Lower leg skin (tissue), 4 donors: ENCODE data around the gene RELL1. TPM values are rescaled to one million over a fixed set of nuclear protein-coding genes. Genes with fewer than 3 reads are reported as not detected.
A peak's percentile ranks its signal among the peaks of the same experiment; 100 is the strongest.

Source experiments
- DNase-seq, 2 donors: peaks; one replicate each; pipeline ENCODE4 v3.0.0-alpha.2; 2019; ENCODE audit warnings: low spot score in 2 of 2
- H3K4me3 ChIP-seq: fragments of 200-600 bp; sonication (generic); 2 replicates; pipeline ENCODE4 v1.5.1; 2017; ENCODE audit warnings: mild to moderate bottlenecking, low read depth; ENCODE audit not compliant: poor library complexity, severe bottlenecking
- POLR2A ChIP-seq, 2 donors: fragments of 450-650 bp; IDR thresholded peaks; one replicate each; pipeline ENCODE4 v1.6.1; 2016 to 2017; ENCODE audit warnings: antibody characterized with exemption in 2 of 2, mild to moderate bottlenecking in 1 of 2, moderate library complexity in 1 of 2
- WGBS, 2 donors: methylation state at CpG; one replicate each; pipeline ENCODE4 v1.1.5; 2018; 5-methylcytosine and 5-hydroxymethylcytosine counted together
- intact Hi-C: fragments of 100-400 bp; cut with DNase I; formaldehyde crosslinking; loops from one replicate; pipeline ENCODE4 v1.15.0; 2023; ENCODE audit warnings: low total_unique reads
- total RNA-seq, 4 donors: library from RNA; depleted of rRNA; stranded (reverse); fragments of >200 nt; gene quantifications; one replicate each; pipeline ENCODE4 v1.1.0, GENCODE V29; 2016
- TF ChIP-seq, protein P1 (sequence below), 3 donors: fragments of 450-650 bp; IDR thresholded peaks; one replicate each; pipeline ENCODE4 v1.5.1; 2016; ENCODE audit warnings: antibody characterized with exemption in 3 of 3, mild to moderate bottlenecking in 3 of 3, moderate library complexity in 2 of 3

RELL1 gene, protein sequence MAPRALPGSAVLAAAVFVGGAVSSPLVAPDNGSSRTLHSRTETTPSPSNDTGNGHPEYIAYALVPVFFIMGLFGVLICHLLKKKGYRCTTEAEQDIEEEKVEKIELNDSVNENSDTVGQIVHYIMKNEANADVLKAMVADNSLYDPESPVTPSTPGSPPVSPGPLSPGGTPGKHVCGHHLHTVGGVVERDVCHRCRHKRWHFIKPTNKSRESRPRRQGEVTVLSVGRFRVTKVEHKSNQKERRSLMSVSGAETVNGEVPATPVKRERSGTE
- total RNA-seq, result 10 to 100 TPM; 66.5 to 78.6 (median 73.7) TPM

DNA sequence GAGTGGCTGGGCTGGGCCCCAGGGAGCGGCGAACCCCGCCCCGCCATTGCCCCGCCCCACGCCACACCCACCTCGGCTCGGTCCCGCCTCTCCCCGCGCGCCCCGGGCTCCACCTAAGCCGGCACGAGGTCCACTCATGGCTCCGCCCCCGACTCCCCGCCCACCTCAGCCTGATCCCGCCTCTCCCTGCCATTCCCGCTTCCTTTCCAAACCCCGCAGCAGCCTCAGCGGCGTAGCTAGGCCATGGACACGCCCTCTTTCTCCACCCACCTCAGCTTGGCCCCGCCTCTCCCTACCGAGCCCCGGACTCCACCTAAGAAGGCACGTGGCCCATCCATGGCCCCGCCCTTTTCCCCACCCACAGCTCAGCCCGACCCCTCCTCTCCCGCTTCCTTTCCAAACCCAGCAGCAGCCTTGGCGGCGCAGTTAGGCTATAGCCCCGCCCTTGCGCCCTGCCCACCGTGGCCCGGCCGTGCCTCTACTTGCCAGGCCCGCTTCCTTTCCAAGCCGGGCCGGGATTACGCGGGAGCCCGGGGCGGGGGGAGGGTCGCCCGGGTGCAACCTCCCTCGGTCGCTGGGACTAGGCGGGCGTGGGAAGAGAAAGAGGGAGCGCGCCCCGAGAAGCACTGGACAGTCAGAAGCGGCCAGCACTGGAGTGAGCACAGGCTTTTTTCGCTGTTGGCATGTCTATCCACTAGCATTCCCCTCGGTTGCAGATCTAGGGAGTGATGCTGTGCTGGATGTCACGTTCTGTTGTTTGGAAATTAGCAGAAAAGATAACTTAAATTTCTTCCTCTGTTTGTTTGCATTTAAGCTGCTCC, at the start of gene RELL1:
Gene RELL1, minus strand, starts transcription at position 4 of the 821 bp plus-strand sequence. CDS start 89 bp downstream, outside the sequence.
- peak within 1 kb of the TSS; percentile 74 for H3K4me3 ChIP-seq
- peak; percentile 100 for DNase-seq
- WGBS, 2 donors, result 0 to 1% methylated on average over 45 of the region's 58 CpGs
- TF ChIP-seq, protein P1, sequence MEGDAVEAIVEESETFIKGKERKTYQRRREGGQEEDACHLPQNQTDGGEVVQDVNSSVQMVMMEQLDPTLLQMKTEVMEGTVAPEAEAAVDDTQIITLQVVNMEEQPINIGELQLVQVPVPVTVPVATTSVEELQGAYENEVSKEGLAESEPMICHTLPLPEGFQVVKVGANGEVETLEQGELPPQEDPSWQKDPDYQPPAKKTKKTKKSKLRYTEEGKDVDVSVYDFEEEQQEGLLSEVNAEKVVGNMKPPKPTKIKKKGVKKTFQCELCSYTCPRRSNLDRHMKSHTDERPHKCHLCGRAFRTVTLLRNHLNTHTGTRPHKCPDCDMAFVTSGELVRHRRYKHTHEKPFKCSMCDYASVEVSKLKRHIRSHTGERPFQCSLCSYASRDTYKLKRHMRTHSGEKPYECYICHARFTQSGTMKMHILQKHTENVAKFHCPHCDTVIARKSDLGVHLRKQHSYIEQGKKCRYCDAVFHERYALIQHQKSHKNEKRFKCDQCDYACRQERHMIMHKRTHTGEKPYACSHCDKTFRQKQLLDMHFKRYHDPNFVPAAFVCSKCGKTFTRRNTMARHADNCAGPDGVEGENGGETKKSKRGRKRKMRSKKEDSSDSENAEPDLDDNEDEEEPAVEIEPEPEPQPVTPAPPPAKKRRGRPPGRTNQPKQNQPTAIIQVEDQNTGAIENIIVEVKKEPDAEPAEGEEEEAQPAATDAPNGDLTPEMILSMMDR (IDR thresholded peaks at IDR 0.05), result no peak
- TF ChIP-seq POLR2A (IDR thresholded peaks at IDR 0.05), result no peak
- intact Hi-C loops, result no loop called here

DNA sequence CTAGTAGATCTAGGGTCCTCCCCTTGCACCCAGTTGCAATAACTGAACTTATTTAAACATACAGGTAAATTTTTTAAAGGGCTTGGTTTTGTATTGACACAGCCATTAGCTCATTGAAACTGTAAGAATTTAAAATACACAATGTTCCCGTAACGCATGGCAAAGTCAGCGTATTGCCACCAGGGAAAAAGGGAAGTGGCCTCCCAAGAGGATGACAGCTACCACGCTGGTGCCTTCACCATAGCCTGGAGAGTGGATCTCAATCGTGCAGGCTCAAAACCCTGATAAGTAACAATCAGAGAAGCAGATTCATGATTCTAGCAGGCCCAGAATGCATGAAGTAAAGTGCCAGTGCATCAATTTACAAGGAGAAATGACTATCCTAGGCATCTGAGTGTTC, 49.4 kb upstream of the RELL1 start:
- WGBS, 2 donors, result 76 to 88% methylated on average over 5 of the region's 5 CpGs
- DNase-seq, result no peak
- intact Hi-C loops, result no loop called here
- H3K4me3 ChIP-seq, result no peak overlapping the region
- TF ChIP-seq, protein P1 (IDR thresholded peaks at IDR 0.05), result no peak
- no peak for TF ChIP-seq POLR2A (IDR thresholded peaks at IDR 0.05)

DNA sequence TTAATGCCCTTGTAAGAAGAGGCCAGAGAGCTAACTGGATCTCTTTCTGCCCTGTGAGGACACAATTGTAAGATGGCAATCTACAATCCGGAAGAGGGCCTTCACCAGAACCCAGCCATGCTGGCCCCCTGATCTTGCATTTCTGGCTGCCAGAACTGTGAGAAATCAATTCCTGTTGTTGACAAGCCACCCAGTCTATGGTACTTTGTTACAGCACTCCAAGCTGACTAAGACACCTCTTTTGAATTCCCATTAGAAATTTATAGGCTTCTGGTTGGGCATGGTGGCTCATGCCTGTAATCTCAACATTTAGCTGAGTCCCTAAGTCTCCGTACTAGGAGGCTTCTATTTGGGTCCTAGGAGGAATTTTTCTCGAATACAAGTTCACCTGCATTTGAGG, 48.8 kb upstream of the RELL1 start:
- no peak for DNase-seq
- intact Hi-C loops, result no loop called here

DNA sequence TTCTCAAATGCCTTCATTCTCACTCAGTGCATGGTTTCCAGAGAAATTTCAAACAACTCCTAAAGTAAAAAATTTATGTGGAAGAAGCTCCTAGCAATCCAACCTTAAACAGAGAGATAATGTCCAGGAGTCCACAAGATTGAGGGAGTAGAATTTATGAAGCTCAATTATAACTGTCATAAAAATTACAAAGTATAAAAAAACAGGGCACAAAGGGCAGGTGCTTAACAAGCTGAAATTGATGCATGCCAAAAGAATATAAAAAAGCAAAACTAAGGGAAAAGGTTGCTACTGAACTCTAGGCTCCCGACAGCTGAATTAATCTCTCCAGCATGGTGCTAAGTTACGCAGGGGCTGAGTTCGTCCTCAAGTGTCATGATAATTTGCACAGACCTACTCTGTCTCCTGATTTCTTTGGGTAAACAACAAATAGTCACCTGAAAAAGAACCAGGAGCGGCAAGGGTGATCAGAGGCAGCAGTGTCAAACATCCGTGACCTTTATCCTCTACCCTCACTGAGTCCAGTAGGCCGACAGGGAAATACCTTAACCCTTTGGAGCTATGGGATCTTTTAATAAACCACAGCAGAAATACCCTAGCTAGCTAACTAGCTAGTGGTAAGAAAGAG, 47.2 kb upstream of the RELL1 start:
- H3K4me3 ChIP-seq, result no peak overlapping the region
- WGBS, 2 donors, result 80 to 86% methylated on average over 6 of the region's 6 CpGs
- intact Hi-C loops, result no loop called here
- no peak for DNase-seq
- TF ChIP-seq POLR2A (IDR thresholded peaks at IDR 0.05), result no peak
- TF ChIP-seq, protein P1 (IDR thresholded peaks at IDR 0.05), result no peak

More for the DNA sequence above, 48.8 kb upstream of the RELL1 start:
- TF ChIP-seq, protein P1 (IDR thresholded peaks at IDR 0.05), result no peak
- no peak for TF ChIP-seq POLR2A (IDR thresholded peaks at IDR 0.05)
- WGBS, 2 donors, result 93 to 95% methylated on average over 3 of the region's 3 CpGs
- H3K4me3 ChIP-seq, result no peak overlapping the region

DNA sequence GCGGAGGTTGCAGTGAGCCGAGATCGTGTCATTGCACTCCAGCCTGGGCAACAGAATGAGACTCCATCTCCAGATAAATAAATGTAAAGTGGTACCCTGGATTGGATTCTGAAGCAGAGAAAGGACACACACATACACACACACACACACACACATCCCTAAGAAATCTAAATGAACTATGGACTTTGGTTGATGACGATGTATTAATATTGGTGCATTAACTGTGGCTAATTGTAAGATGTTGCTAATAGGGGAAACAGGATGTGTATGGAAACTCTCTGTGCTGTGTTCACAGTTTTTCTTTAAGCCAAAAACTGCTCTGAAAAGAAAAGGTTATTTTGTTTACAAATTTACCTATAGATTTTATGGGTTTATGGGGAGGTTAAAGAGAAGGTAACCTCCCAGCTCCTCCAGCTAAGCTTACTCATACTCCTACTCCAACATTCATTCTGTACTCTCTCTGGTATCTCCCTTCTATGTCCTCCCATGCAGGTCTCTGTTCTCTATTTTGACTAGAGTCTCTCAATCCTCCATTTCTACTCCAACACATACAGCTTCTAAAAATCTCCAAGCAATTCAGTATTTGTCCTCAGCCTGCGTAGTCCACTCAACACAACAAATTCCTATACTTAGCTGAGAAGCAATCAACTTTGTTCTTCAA, 46.5 kb upstream of the RELL1 start:
- no peak overlapping the region for H3K4me3 ChIP-seq
- WGBS, 2 donors, result 90 to 94% methylated on average over 5 of the region's 5 CpGs
- intact Hi-C loops, result no loop called here
- no peak for TF ChIP-seq POLR2A (IDR thresholded peaks at IDR 0.05)
- TF ChIP-seq, protein P1 (IDR thresholded peaks at IDR 0.05), result no peak
- DNase-seq, result no peak
